Right atrium auricular region (tissue), 2 donors: ENCODE measurements around the gene COL7A1. TPM values are rescaled to one million over a fixed set of nuclear protein-coding genes. Genes with fewer than 3 reads are reported as not detected.

Experiments used
- DNase-seq: peaks from one replicate; pipeline ENCODE4 v3.0.0-alpha.2; 2019; ENCODE audit warnings: low spot score
- H3K27ac ChIP-seq, 2 donors: fragments of 200-600 bp; sonication (generic); 1 replicate in 1 of 2; 2 replicates in 1 of 2; pipeline ENCODE4 v1.5.1; 2016 to 2019
- H3K27me3 ChIP-seq, 2 donors: fragments of 200-600 bp; sonication (generic); one replicate each; pipeline versions ENCODE4 v1.5.1 to v1.6.0; 2017 to 2019
- H3K36me3 ChIP-seq: fragments of 200-600 bp; sonication (generic); one replicate; pipeline ENCODE4 v1.5.1; 2016
- H3K4me1 ChIP-seq, 2 donors: fragments of 200-600 bp; sonication (generic); one replicate each; pipeline versions ENCODE4 v1.5.1 to v1.6.0; 2017 to 2019
- H3K4me3 ChIP-seq, 2 donors: fragments of 200-600 bp; sonication (generic); 1 replicate in 1 of 2; 2 replicates in 1 of 2; pipeline ENCODE4 v1.5.1; 2017 to 2019; ENCODE audit warnings: mild to moderate bottlenecking in 1 of 2, moderate library complexity in 1 of 2
- H3K9me3 ChIP-seq, 2 donors: fragments of 200-600 bp; sonication (generic); one replicate each; pipeline ENCODE4 v1.5.1; 2019
- total RNA-seq, 2 donors: library from RNA; depleted of rRNA; stranded (reverse); fragments of >200 nt; gene quantifications; one replicate each; pipeline ENCODE4 v1.1.0, GENCODE V29; 2016
- TF ChIP-seq, protein P1 (sequence below), 2 donors: fragments of 200-600 bp; sonication (generic); IDR thresholded peaks; one replicate each; pipeline ENCODE4 v1.5.1; 2019; ENCODE audit warnings: antibody characterized with exemption in 2 of 2

COL7A1 gene
- total RNA-seq, 2 donors from 2014 or later = 1.9 to 2.6 TPM

GRCh38 chr3:48585411-48585810, 9.7 kb downstream of the COL7A1 start:
- Histone ChIP-seq H3K27me3 (no peaks in the 10 kb centered on the region), H3K9me3 (no peaks in the 10 kb centered on the region), H3K4me3 (no peak overlapping the region), H3K4me1 (no peaks in the 10 kb centered on the region), H3K27ac (no peak overlapping the region), H3K36me3 (no peaks in the 10 kb centered on the region)
- TF ChIP-seq, protein P1, sequence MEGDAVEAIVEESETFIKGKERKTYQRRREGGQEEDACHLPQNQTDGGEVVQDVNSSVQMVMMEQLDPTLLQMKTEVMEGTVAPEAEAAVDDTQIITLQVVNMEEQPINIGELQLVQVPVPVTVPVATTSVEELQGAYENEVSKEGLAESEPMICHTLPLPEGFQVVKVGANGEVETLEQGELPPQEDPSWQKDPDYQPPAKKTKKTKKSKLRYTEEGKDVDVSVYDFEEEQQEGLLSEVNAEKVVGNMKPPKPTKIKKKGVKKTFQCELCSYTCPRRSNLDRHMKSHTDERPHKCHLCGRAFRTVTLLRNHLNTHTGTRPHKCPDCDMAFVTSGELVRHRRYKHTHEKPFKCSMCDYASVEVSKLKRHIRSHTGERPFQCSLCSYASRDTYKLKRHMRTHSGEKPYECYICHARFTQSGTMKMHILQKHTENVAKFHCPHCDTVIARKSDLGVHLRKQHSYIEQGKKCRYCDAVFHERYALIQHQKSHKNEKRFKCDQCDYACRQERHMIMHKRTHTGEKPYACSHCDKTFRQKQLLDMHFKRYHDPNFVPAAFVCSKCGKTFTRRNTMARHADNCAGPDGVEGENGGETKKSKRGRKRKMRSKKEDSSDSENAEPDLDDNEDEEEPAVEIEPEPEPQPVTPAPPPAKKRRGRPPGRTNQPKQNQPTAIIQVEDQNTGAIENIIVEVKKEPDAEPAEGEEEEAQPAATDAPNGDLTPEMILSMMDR (IDR thresholded peaks at IDR 0.05) = no peak
- DNase-seq = no peak

DNA sequence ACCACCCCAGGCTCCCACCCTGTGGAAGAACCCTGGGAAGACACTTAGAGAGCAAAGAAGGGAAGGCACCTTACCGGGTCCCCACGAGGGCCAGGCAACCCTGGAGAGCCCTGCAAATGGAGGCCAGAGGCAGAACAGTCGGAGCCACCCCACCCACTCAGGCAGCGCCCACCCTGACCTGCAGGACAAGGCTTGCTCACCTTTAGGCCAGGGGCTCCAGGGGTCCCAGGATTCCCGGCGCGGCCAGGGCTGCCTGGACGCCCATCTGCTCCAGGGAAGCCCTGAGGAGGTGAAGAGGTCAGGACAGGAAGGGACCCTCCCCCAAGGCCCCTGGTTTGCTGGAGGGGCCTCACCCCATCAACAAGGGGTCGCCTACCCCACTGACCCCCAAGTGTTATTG, 10.3 kb downstream of the COL7A1 start:
- H3K4me1 ChIP-seq = no peaks in the 10 kb centered on the region
- no peaks in the 10 kb centered on the region for H3K9me3 ChIP-seq
- no peak overlapping the region for H3K4me3 ChIP-seq
- H3K27me3 ChIP-seq = no peaks in the 10 kb centered on the region
- no peak for DNase-seq
- TF ChIP-seq, protein P1 (IDR thresholded peaks at IDR 0.05) = no peak
- no peaks in the 10 kb centered on the region for H3K36me3 ChIP-seq
- H3K27ac ChIP-seq = no peak overlapping the region

- H3K27me3 ChIP-seq = no peaks in the 10 kb centered on the region
- TF ChIP-seq, protein P1 (IDR thresholded peaks at IDR 0.05) = no peak
- H3K9me3 ChIP-seq = no peaks in the 10 kb centered on the region
- DNase-seq = no peak
- no peaks in the 10 kb centered on the region for H3K4me1 ChIP-seq
- H3K36me3 ChIP-seq = no peaks in the 10 kb centered on the region
- no peak overlapping the region for H3K27ac ChIP-seq
- H3K4me3 ChIP-seq = no peak overlapping the region
Observed at GRCh38 chr3:48581621-48582481, 13.3 kb downstream of the COL7A1 start.

GRCh38 chr3:48576647-48577046, 18.5 kb downstream of the COL7A1 start:
- H3K4me1 ChIP-seq = no peaks in the 10 kb centered on the region
- no peaks in the 10 kb centered on the region for H3K27me3 ChIP-seq
- H3K4me3 ChIP-seq = no peak overlapping the region
- DNase-seq = no peak
- no peaks in the 10 kb centered on the region for H3K36me3 ChIP-seq
- H3K27ac ChIP-seq = no peak overlapping the region
- TF ChIP-seq, protein P1 (IDR thresholded peaks at IDR 0.05) = no peak
- H3K9me3 ChIP-seq = no peaks in the 10 kb centered on the region

- no peaks in the 10 kb centered on the region for H3K4me1 ChIP-seq
- TF ChIP-seq, protein P1 (IDR thresholded peaks at IDR 0.05) = no peak
- no peak overlapping the region for H3K4me3 ChIP-seq
- H3K9me3 ChIP-seq = no peaks in the 10 kb centered on the region
- no peak for DNase-seq
- no peaks in the 10 kb centered on the region for H3K27me3 ChIP-seq
- no peak overlapping the region for H3K27ac ChIP-seq
- H3K36me3 ChIP-seq = no peaks in the 10 kb centered on the region
Observed at GRCh38 chr3:48575366-48575765, 19.8 kb downstream of the COL7A1 start.
